K562 (cell line): Measurements from ENCODE around the gene MYL4. TPM values are rescaled to one million over a fixed set of nuclear protein-coding genes. Genes with fewer than 3 reads are reported as not detected.

Source experiments
- C11orf30 ChIP-seq: fragments of 450-650 bp; IDR thresholded peaks from 2 replicates; pipeline ENCODE4 v1.6.1; 2016; ENCODE audit warnings: low read depth, mild to moderate bottlenecking
- DACH1 ChIP-seq: fragments of 450-650 bp; IDR thresholded peaks from 2 replicates; pipeline ENCODE4 v1.6.1; 2018; ENCODE audit not compliant: partially characterized antibody
- GATA2 ChIP-seq: sonication (generic); formaldehyde crosslinking; IDR thresholded peaks from 2 replicates; pipeline ENCODE4 v1.4.0; 2020; ENCODE audit warnings: mild to moderate bottlenecking, missing genetic modification reagents
- KLF16 ChIP-seq: IDR thresholded peaks from 2 replicates; pipeline ENCODE4 v1.6.1; 2016; ENCODE audit warnings: antibody characterized with exemption
- MCM3 ChIP-seq: fragments of 450-650 bp; IDR thresholded peaks from 2 replicates; pipeline ENCODE4 v1.6.1; 2016
- MED1 ChIP-seq: sonication (generic); formaldehyde crosslinking; IDR thresholded peaks from 2 replicates; pipeline ENCODE4 v1.8.1; 2023; ENCODE audit warnings: missing genetic modification reagents, borderline replicate concordance
- MTA1 ChIP-seq: fragments of 450-650 bp; IDR thresholded peaks from 2 replicates; pipeline ENCODE4 v1.6.1; 2017; ENCODE audit warnings: borderline replicate concordance
- MTA2 ChIP-seq: fragments of 450-650 bp; IDR thresholded peaks from 2 replicates; pipeline ENCODE4 v1.6.1; 2016; ENCODE audit warnings: low read depth
- NBN ChIP-seq: fragments of 450-650 bp; IDR thresholded peaks from 2 replicates; pipeline ENCODE4 v1.6.1; 2016; ENCODE audit warnings: low read depth, mild to moderate bottlenecking
- ZFP1 ChIP-seq: fragments of 450-650 bp; formaldehyde crosslinking; IDR thresholded peaks from 2 replicates; pipeline ENCODE4 v1.4.0; 2020; ENCODE audit warnings: mild to moderate bottlenecking, mixed read lengths
- ZNF584 ChIP-seq: fragments of 200-800 bp; sonication (Bioruptor generic); IDR thresholded peaks from 2 replicates; pipeline ENCODE4 v1.6.1; 2016; ENCODE audit warnings: low read depth, mild to moderate bottlenecking, missing genetic modification characterization, missing compliant biosample characterization
- ZNF785 ChIP-seq: fragments of 250-450 bp; sonication (Bioruptor Pico); IDR thresholded peaks from 2 replicates; pipeline ENCODE4 v1.4.0; 2020; ENCODE audit warnings: mild to moderate bottlenecking
- polyA plus RNA-seq, 8 experiments: library from polyadenylated mRNA; depleted of rRNA in 4 of 8; stranded (reverse) in 5 of 8; unstranded in 3 of 8; fragments of >200 nt; fragmentation: Nextera tagmentation in 2 of 8; fragmentation: Illumina TruSeq in 1 of 8; extraction: Ambion mirVana in 2 of 8; extraction: Trizol in 1 of 8; gene quantifications; 2 replicates each; pipeline versions ENCODE4 v1.2.1 to v1.2.3, GENCODE V29; 2011 to 2014; ENCODE audit warnings: inconsistent platforms in 1 of 8, missing spikeins in 1 of 8
- total RNA-seq, 7 experiments: library from RNA; depleted of rRNA in 6 of 7; stranded (reverse); fragments of >200 nt in 6 of 7; fragmentation: Illumina TruSeq in 2 of 7; extraction: Trizol in 2 of 7; gene quantifications; 2 replicates each; pipeline versions ENCODE4 v1.2.1 to v1.2.3, GENCODE V29; 2011 to 2021; ENCODE audit warnings: low replicate concordance in 1 of 7
- TF ChIP-seq, protein P1 (sequence below): sonication (generic); formaldehyde crosslinking; IDR thresholded peaks from 2 replicates; pipeline ENCODE4 v1.8.0; 2023; ENCODE audit warnings: mild to moderate bottlenecking, missing genetic modification reagents
- TF ChIP-seq, protein P2 (sequence below): fragments of 450-650 bp; formaldehyde crosslinking; IDR thresholded peaks from 2 replicates; pipeline ENCODE4 v1.4.0; 2020; ENCODE audit warnings: mild to moderate bottlenecking, moderate library complexity
- TF ChIP-seq, protein P3 (sequence below), 2 experiments: fragments of 450-650 bp; IDR thresholded peaks; 2 replicates each; pipeline ENCODE4 v1.6.1; 2016; ENCODE audit warnings: mild to moderate bottlenecking in 2 of 2, borderline replicate concordance in 1 of 2, low read depth in 1 of 2, moderate library complexity in 1 of 2

The MYL4 gene
- total and polyA plus RNA-seq, 9 of the 15 experiments (the other 6 are each of a cell fraction or from before 2014, with no cell fraction given): 117 to 423 (median 221) TPM

DNA sequence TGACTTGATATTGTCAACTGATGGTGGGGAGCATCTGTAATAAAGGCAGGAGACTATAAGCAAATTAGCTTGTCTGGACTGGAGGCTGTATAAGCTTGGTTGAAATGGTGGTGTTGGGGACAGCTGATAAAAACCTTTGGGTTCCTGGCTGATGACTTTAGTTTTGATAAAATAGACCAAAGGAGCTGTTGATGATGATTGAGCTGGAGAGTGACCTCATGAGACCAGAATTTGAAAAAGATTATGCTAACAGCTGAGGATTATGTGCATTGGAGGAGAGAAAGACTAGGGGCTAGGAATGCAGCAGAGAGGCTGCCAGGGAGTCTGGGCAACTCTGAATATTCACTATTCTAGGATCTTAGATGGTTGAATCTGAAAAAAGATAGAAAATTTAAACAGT, 11.3 kb upstream of the MYL4 start (continued):
- TF ChIP-seq, protein P1, sequence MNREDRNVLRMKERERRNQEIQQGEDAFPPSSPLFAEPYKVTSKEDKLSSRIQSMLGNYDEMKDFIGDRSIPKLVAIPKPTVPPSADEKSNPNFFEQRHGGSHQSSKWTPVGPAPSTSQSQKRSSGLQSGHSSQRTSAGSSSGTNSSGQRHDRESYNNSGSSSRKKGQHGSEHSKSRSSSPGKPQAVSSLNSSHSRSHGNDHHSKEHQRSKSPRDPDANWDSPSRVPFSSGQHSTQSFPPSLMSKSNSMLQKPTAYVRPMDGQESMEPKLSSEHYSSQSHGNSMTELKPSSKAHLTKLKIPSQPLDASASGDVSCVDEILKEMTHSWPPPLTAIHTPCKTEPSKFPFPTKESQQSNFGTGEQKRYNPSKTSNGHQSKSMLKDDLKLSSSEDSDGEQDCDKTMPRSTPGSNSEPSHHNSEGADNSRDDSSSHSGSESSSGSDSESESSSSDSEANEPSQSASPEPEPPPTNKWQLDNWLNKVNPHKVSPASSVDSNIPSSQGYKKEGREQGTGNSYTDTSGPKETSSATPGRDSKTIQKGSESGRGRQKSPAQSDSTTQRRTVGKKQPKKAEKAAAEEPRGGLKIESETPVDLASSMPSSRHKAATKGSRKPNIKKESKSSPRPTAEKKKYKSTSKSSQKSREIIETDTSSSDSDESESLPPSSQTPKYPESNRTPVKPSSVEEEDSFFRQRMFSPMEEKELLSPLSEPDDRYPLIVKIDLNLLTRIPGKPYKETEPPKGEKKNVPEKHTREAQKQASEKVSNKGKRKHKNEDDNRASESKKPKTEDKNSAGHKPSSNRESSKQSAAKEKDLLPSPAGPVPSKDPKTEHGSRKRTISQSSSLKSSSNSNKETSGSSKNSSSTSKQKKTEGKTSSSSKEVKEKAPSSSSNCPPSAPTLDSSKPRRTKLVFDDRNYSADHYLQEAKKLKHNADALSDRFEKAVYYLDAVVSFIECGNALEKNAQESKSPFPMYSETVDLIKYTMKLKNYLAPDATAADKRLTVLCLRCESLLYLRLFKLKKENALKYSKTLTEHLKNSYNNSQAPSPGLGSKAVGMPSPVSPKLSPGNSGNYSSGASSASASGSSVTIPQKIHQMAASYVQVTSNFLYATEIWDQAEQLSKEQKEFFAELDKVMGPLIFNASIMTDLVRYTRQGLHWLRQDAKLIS (CRISPR knock-in tag): no peak
- TF ChIP-seq MED1 (no peak), MTA1 (no peak), ZNF584 (no peak), MCM3 (no peak), MTA2 (peak; percentile 73), KLF16 (peak; percentile 73; the same call in 1 of the 2 replicates), ZFP1 (CRISPR knock-in tag) (no peak), C11orf30 (no peak), GATA2 (CRISPR knock-in tag) (0 out of 2 replicates have a peak, but pooled peaks have one; percentile 10), DACH1 (peak; percentile 74), NBN (0 out of 2 replicates have a peak, but pooled peaks have one; percentile 26), ZNF785 (CRISPR knock-in tag) (no peak)
- TF ChIP-seq, protein P2, sequence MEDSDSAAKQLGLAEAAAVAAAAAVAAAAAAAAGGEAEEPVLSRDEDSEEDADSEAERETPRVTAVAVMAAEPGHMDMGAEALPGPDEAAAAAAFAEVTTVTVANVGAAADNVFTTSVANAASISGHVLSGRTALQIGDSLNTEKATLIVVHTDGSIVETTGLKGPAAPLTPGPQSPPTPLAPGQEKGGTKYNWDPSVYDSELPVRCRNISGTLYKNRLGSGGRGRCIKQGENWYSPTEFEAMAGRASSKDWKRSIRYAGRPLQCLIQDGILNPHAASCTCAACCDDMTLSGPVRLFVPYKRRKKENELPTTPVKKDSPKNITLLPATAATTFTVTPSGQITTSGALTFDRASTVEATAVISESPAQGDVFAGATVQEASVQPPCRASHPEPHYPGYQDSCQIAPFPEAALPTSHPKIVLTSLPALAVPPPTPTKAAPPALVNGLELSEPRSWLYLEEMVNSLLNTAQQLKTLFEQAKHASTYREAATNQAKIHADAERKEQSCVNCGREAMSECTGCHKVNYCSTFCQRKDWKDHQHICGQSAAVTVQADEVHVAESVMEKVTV (CRISPR knock-in tag): no peak
- TF ChIP-seq, protein P3, sequence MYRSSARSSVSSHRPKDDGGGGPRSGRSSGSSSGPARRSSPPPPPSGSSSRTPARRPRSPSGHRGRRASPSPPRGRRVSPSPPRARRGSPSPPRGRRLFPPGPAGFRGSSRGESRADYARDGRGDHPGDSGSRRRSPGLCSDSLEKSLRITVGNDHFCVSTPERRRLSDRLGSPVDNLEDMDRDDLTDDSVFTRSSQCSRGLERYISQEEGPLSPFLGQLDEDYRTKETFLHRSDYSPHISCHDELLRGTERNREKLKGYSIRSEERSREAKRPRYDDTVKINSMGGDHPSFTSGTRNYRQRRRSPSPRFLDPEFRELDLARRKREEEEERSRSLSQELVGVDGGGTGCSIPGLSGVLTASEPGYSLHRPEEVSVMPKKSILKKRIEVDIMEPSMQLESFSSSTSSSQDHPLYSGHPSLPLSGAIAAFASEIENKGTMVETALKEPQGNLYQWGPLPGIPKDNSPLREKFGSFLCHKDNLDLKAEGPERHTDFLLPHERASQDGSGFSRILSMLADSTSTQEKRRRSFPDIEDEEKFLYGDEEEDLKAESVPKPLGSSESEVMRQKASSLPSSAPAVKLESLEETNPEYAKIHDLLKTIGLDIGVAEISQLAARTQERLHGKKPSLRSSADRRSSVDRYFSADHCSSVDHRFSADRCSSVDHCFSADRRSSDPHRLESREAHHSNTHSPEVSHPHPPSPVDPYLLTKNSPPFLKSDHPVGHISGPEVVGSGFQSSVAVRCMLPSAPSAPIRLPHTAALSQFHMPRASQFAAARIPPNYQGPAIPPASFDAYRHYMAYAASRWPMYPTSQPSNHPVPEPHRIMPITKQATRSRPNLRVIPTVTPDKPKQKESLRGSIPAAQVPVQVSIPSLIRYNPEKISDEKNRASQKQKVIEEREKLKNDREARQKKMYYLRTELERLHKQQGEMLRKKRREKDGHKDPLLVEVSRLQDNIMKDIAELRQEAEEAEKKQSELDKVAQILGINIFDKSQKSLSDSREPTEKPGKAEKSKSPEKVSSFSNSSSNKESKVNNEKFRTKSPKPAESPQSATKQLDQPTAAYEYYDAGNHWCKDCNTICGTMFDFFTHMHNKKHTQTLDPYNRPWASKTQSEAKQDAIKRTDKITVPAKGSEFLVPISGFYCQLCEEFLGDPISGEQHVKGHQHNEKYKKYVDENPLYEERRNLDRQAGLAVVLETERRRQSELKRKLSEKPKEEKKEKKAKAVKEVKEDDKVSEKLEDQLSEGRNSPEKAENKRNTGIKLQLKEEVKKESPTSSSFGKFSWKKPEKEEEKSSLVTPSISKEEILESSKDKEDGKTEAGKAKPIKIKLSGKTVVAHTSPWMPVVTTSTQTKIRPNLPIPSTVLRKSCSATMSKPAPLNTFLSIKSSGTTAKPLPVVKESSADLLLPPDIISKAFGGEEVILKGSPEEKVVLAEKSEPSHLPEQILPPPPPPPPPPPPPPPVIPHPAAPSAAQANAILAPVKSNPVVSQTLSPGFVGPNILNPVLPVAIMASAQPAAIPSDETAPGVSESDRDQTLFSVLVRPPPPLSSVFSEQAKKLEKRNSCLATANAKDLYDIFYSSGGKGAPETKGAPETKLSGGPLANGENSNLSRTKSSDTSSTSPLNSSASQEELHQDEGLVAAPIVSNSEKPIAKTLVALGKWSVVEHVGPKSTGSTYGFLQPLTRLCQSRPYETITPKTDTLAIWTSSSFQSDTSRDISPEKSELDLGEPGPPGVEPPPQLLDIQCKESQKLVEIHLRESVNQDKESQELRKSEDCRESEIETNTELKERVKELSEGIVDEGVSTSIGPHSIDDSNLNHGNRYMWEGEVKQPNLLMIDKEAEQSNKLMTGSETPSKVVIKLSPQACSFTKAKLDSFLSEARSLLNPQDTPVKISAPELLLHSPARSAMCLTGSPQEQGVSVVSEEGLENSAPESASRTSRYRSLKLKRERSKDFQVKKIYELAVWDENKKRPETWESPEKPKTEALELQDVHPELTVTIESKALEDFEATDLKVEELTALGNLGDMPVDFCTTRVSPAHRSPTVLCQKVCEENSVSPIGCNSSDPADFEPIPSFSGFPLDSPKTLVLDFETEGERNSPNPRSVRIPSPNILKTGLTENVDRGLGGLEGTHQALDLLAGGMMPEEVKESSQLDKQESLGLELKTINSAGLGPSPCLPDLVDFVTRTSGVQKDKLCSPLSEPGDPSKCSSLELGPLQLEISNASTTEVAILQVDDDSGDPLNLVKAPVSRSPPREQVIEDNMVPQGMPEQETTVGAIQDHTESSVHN (IDR thresholded peaks at IDR 0.05; ENCODE audit: borderline replicate concordance in 1 of 2, low read depth in 1 of 2): 0 out of 4 replicates have a peak, but pooled peaks of 1 of the 2 experiments have one; percentile 10
